GM06990 (cell line): ENCODE data around the gene BACH1.
A peak's percentile ranks its signal among the peaks of the same experiment; 100 is the strongest.

Source experiments
- DNase-seq: peaks from one replicate; pipeline ENCODE4 v3.0.0-alpha.2; 2011; ENCODE audit not compliant: insufficient read length; ENCODE audit errors: extremely low read depth
- H3K27me3 ChIP-seq: replicated peaks from 2 replicates; pipeline ENCODE4 v1.6.0; 2011; ENCODE audit warnings: low read length; ENCODE audit not compliant: control insufficient read depth, insufficient read depth
- H3K36me3 ChIP-seq: 2 replicates; pipeline ENCODE4 v1.5.1; 2011; ENCODE audit warnings: low read length; ENCODE audit not compliant: control insufficient read depth, insufficient read depth
- H3K4me3 ChIP-seq: replicated peaks from 2 replicates; pipeline ENCODE4 v1.5.1; 2011; ENCODE audit warnings: low read depth, mild to moderate bottlenecking, control low read depth, low read length
- TF ChIP-seq, protein P1 (sequence below): IDR thresholded peaks from 2 replicates; pipeline ENCODE4 v1.5.1; 2011; ENCODE audit warnings: low read length, control low read depth, mild to moderate bottlenecking, inconsistent platforms; ENCODE audit not compliant: insufficient read depth, poor library complexity, severe bottlenecking

Gene BACH1

DNA sequence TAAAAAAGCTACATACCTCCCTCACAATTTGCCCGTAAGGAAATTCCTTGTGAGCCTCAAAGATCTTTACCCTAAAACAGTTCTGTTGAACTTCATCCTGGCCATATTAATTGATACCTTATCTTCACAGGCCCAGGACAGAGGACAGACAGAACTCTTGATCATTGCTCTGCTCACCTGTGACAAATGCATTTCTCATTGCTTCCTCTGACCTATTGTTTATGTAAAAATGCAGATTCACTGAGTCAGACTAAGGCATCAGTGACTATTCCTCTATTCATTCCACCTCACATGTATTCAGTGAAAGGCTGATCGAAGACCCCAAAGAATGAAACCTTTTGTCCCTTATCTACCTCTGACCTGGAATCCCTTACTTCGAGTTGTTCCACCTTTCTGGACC lies 61.0 kb downstream of the BACH1 start:
- TF ChIP-seq, protein P1, sequence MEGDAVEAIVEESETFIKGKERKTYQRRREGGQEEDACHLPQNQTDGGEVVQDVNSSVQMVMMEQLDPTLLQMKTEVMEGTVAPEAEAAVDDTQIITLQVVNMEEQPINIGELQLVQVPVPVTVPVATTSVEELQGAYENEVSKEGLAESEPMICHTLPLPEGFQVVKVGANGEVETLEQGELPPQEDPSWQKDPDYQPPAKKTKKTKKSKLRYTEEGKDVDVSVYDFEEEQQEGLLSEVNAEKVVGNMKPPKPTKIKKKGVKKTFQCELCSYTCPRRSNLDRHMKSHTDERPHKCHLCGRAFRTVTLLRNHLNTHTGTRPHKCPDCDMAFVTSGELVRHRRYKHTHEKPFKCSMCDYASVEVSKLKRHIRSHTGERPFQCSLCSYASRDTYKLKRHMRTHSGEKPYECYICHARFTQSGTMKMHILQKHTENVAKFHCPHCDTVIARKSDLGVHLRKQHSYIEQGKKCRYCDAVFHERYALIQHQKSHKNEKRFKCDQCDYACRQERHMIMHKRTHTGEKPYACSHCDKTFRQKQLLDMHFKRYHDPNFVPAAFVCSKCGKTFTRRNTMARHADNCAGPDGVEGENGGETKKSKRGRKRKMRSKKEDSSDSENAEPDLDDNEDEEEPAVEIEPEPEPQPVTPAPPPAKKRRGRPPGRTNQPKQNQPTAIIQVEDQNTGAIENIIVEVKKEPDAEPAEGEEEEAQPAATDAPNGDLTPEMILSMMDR = no peak
- H3K36me3 ChIP-seq = peaks cover 2% of the 10 kb centered on the region; the same call in 1 of the 2 replicates
- DNase-seq = no peak
- H3K4me3 ChIP-seq = no peak overlapping the region
- H3K27me3 ChIP-seq = no peaks in the 10 kb centered on the region

GRCh38 chr21:29360799-29361765 lies 62.4 kb downstream of the BACH1 start:
- DNase-seq = no peak
- Histone ChIP-seq H3K36me3 (peaks cover 2% of the 10 kb centered on the region; the same call in 1 of the 2 replicates), H3K4me3 (no peak overlapping the region), H3K27me3 (no peaks in the 10 kb centered on the region)
- TF ChIP-seq, protein P1 = peak; percentile 10

- H3K27me3 ChIP-seq = no peaks in the 10 kb centered on the region
- TF ChIP-seq, protein P1 = no peak
- DNase-seq = no peak
- H3K4me3 ChIP-seq = no peak overlapping the region
- peaks cover 2% of the 10 kb centered on the region; the same call in 1 of the 2 replicates for H3K36me3 ChIP-seq
These were observed 64.0 kb downstream of the BACH1 start for GRCh38 chr21:29362758-29363157.

- TF ChIP-seq, protein P1 = no peak
- Histone ChIP-seq H3K4me3 (no peak overlapping the region), H3K36me3 (peaks cover 2% of the 10 kb centered on the region; the same call in 1 of the 2 replicates), H3K27me3 (no peaks in the 10 kb centered on the region)
- no peak for DNase-seq
These were observed 67.0 kb downstream of the BACH1 start for GRCh38 chr21:29365661-29366265.

- Histone ChIP-seq H3K36me3 (peaks cover 2% of the 10 kb centered on the region; the same call in 1 of the 2 replicates), H3K4me3 (no peak overlapping the region), H3K27me3 (no peaks in the 10 kb centered on the region)
- no peak for DNase-seq
- TF ChIP-seq, protein P1 = no peak
These were observed 67.8 kb downstream of the BACH1 start for GRCh38 chr21:29366532-29366931.
